H1 (cell line): Measurements from ENCODE around the gene LRRC4C. TPM values are rescaled to one million over a fixed set of nuclear protein-coding genes. Genes with fewer than 3 reads are reported as not detected.

Experiments used
- CTCF ChIA-PET: fragments of 300-600 bp; sonication (Branson Sonifier 250); formaldehyde crosslinking; loops from one replicate; lab custom pipeline; 2021; ENCODE audit not compliant: partially characterized antibody; lab: Charles Lee
- POLR2A ChIA-PET: fragments of 300-600 bp; sonication (Branson Sonifier 250); formaldehyde crosslinking; loops from one replicate; lab custom pipeline; 2021; ENCODE audit warnings: inconsistent platforms; ENCODE audit not compliant: partially characterized antibody; lab: Charles Lee
- DNase-seq, 2 experiments: peaks; one replicate each; pipeline versions ENCODE4 v3.0.0 to v3.0.0-alpha.2; 2010 to 2022; ENCODE audit warnings: low spot score in 2 of 2, low read depth in 1 of 2, mixed read lengths in 1 of 2
- FAIRE-seq: peaks from 2 replicates; lab custom pipeline; 2011; peaks lifted over from hg19 to GRCh38; lab: Jason Lieb, UNC
- H2AFZ ChIP-seq: 2 replicates; pipeline ENCODE4 v1.8.1; 2012; ENCODE audit warnings: low read length, inconsistent platforms
- H2AK5ac ChIP-seq: 2 replicates; pipeline ENCODE4 v1.6.1; 2013; ENCODE audit warnings: low read depth, low read length
- H2BK120ac ChIP-seq: replicated peaks from 2 replicates; pipeline ENCODE3; 2013; ENCODE audit warnings: low read depth, low read length, inconsistent platforms
- H2BK12ac ChIP-seq: 2 replicates; pipeline ENCODE4 v1.6.1; 2013; ENCODE audit warnings: low read depth, low read length
- H2BK15ac ChIP-seq: 2 replicates; pipeline ENCODE4 v1.6.1; 2013; ENCODE audit warnings: low read length
- H2BK20ac ChIP-seq: 2 replicates; pipeline ENCODE4 v1.6.1; 2013; ENCODE audit warnings: low read length
- H2BK5ac ChIP-seq: 2 replicates; pipeline ENCODE4 v1.6.1; 2013; ENCODE audit warnings: low read depth, low read length
- H3K14ac ChIP-seq: 2 replicates; pipeline ENCODE4 v1.6.1; 2013; ENCODE audit warnings: inconsistent platforms; ENCODE audit not compliant: insufficient read length
- H3K18ac ChIP-seq: 2 replicates; pipeline ENCODE4 v1.6.1; 2013; ENCODE audit warnings: low read length; ENCODE audit errors: extremely low read depth
- H3K23ac ChIP-seq: 2 replicates; pipeline ENCODE4 v1.6.1; 2013; ENCODE audit warnings: inconsistent platforms; ENCODE audit not compliant: insufficient read length
- H3K23me2 ChIP-seq: 2 replicates; pipeline ENCODE4 v1.6.1; 2013; ENCODE audit warnings: low read depth, low read length
- H3K27ac ChIP-seq: 2 replicates; pipeline ENCODE4 v1.6.1; 2011; ENCODE audit warnings: low read depth, low read length, inconsistent platforms
- H3K27me3 ChIP-seq, 4 experiments: replicated peaks in 1 of 4; 1 replicate in 1 of 4; 2 replicates in 3 of 4; pipeline versions ENCODE4 v1.6.1 to v1.8.1; 2011 to 2013; ENCODE audit warnings: low read length in 3 of 4, mild to moderate bottlenecking in 3 of 4, inconsistent platforms in 2 of 4, mixed read lengths in 2 of 4, moderate library complexity in 1 of 4; ENCODE audit not compliant: control insufficient read depth in 3 of 4, insufficient read depth in 3 of 4; ENCODE audit errors: extremely low read depth in 1 of 4
- H3K36me3 ChIP-seq, 4 experiments: 2 replicates each; pipeline versions ENCODE4 v1.6.1 to v1.8.1; 2011 to 2013; ENCODE audit warnings: mild to moderate bottlenecking in 4 of 4, low read length in 3 of 4, moderate library complexity in 2 of 4, control low read depth in 1 of 4, inconsistent platforms in 1 of 4; ENCODE audit not compliant: insufficient read depth in 4 of 4, control insufficient read depth in 2 of 4
- H3K4ac ChIP-seq: replicated peaks from 2 replicates; pipeline ENCODE3; 2013; ENCODE audit warnings: low read length, low read depth, mixed read lengths, inconsistent platforms; ENCODE audit not compliant: insufficient read length
- H3K4me1 ChIP-seq, 4 experiments: replicated peaks in 1 of 4; 1 replicate in 1 of 4; 2 replicates in 3 of 4; pipeline versions ENCODE4 v1.6.1 to v1.8.1; 2011 to 2013; ENCODE audit warnings: low read length in 3 of 4, inconsistent platforms in 2 of 4, mixed read lengths in 1 of 4; ENCODE audit not compliant: insufficient read depth in 4 of 4, control insufficient read depth in 3 of 4
- H3K4me2 ChIP-seq, 2 experiments: 2 replicates each; pipeline versions ENCODE4 v1.6.1 to v1.8.1; 2011 to 2013; ENCODE audit warnings: low read depth in 2 of 2, low read length in 2 of 2, control low read depth in 1 of 2, inconsistent platforms in 1 of 2, mild to moderate bottlenecking in 1 of 2; ENCODE audit not compliant: insufficient read depth in 1 of 2
- H3K4me3 ChIP-seq, 4 experiments: fragments of 200-600, 300-600 bp in 1 of 4; sonication (generic), shearing (Covaris generic), sonication (Bioruptor Twin) in 1 of 4; 2 replicates each; pipeline versions ENCODE4 v1.5.1 to v1.8.1; 2011 to 2016; ENCODE audit warnings: low read length in 4 of 4, low read depth in 3 of 4, control low read depth in 2 of 4, inconsistent platforms in 2 of 4, mild to moderate bottlenecking in 2 of 4, mixed read lengths in 1 of 4, moderate library complexity in 1 of 4; ENCODE audit not compliant: insufficient read depth in 2 of 4; ENCODE audit errors: extremely low read depth in 1 of 4
- H3K56ac ChIP-seq: replicated peaks from 2 replicates; pipeline ENCODE3; 2013; ENCODE audit warnings: low read depth, mild to moderate bottlenecking, mixed read lengths, low read length, inconsistent platforms; ENCODE audit not compliant: insufficient read length
- H3K79me1 ChIP-seq: 2 replicates; pipeline ENCODE4 v1.6.1; 2013; ENCODE audit warnings: low read depth, low read length, control low read depth
- H3K79me2 ChIP-seq, 2 experiments: 2 replicates each; pipeline versions ENCODE4 v1.6.1 to v1.8.1; 2012 to 2013; ENCODE audit warnings: low read length in 2 of 2, mild to moderate bottlenecking in 2 of 2, inconsistent platforms in 1 of 2; ENCODE audit not compliant: insufficient read depth in 2 of 2, control insufficient read depth in 1 of 2
- H3K9ac ChIP-seq, 4 experiments: replicated peaks in 1 of 4; 1 replicate in 1 of 4; 2 replicates in 3 of 4; pipeline versions ENCODE4 v1.6.1 to v1.8.1; 2011 to 2013; ENCODE audit warnings: low read depth in 3 of 4, low read length in 3 of 4, control low read depth in 2 of 4, mild to moderate bottlenecking in 2 of 4, moderate library complexity in 2 of 4, inconsistent platforms in 1 of 4; ENCODE audit errors: extremely low read depth in 1 of 4
- H3K9me3 ChIP-seq, 2 experiments: 2 replicates each; pipeline versions ENCODE4 v1.6.1 to v1.8.1; 2012 to 2013; ENCODE audit warnings: mild to moderate bottlenecking in 2 of 2, moderate library complexity in 2 of 2, control low read depth in 1 of 2, inconsistent platforms in 1 of 2, low read depth in 1 of 2, low read length in 1 of 2, mixed read lengths in 1 of 2; ENCODE audit not compliant: insufficient read depth in 2 of 2
- H4K20me1 ChIP-seq, 2 experiments: replicated peaks in 1 of 2; 2 replicates each; pipeline versions ENCODE3 to v1.8.1; 2011 to 2013; ENCODE audit warnings: inconsistent platforms in 2 of 2, low read length in 2 of 2, mild to moderate bottlenecking in 1 of 2; ENCODE audit not compliant: insufficient read depth in 2 of 2, control insufficient read depth in 1 of 2
- H4K5ac ChIP-seq: 2 replicates; pipeline ENCODE4 v1.6.1; 2013; ENCODE audit warnings: low read length, low read depth, mixed read lengths, inconsistent platforms; ENCODE audit not compliant: insufficient read length
- H4K8ac ChIP-seq: 2 replicates; pipeline ENCODE4 v1.8.0; 2013; ENCODE audit warnings: mild to moderate bottlenecking, moderate library complexity, low read length, inconsistent platforms; ENCODE audit not compliant: insufficient read depth; ENCODE audit errors: extremely low read depth
- H4K91ac ChIP-seq: replicated peaks from 2 replicates; pipeline ENCODE3; 2013; ENCODE audit warnings: low read length, mixed read lengths, inconsistent platforms; ENCODE audit not compliant: insufficient read length
- ATF2 ChIP-seq: IDR thresholded peaks from 2 replicates; pipeline ENCODE4 v1.6.1; 2012; ENCODE audit warnings: low read length, inconsistent platforms
- BACH1 ChIP-seq: IDR thresholded peaks from 2 replicates; pipeline ENCODE4 v1.6.1; 2012; ENCODE audit warnings: low read length, improper control_type of control experiment
- CBX5 ChIP-seq: fragments of 300-800, 300-1000 bp; sonication (generic); IDR thresholded peaks from 2 replicates; pipeline ENCODE4 v1.7.1; 2016; ENCODE audit warnings: antibody characterized with exemption, low read length, low read depth
- CREB1 ChIP-seq: IDR thresholded peaks from 2 replicates; pipeline ENCODE4 v1.6.1; 2012; ENCODE audit warnings: inconsistent platforms
- CTBP2 ChIP-seq: IDR thresholded peaks from 2 replicates; pipeline ENCODE4 v1.7.0; 2011; ENCODE audit warnings: borderline replicate concordance, mild to moderate bottlenecking, moderate library complexity, mixed read lengths, low read length; ENCODE audit not compliant: insufficient read depth, insufficient read length
- EGR1 ChIP-seq: IDR thresholded peaks from 2 replicates; pipeline ENCODE4 v1.6.1; 2011; ENCODE audit warnings: low read depth, low read length, borderline replicate concordance
- KDM4A ChIP-seq: IDR thresholded peaks from one replicate; pipeline ENCODE4 v1.7.1; 2012; ENCODE audit warnings: low read depth, mild to moderate bottlenecking, moderate library complexity, low read length, inconsistent platforms; ENCODE audit not compliant: severe bottlenecking
- MAX ChIP-seq: IDR thresholded peaks from 2 replicates; pipeline ENCODE4 v1.6.1; 2012; ENCODE audit warnings: inconsistent platforms
- NRF1 ChIP-seq: IDR thresholded peaks from 2 replicates; pipeline ENCODE4 v1.6.1; 2011; ENCODE audit warnings: mild to moderate bottlenecking, low read depth, low read length, improper control_type of control experiment
- RNF2 ChIP-seq: fragments of 200-900, 300-1000 bp; sonication (generic); IDR thresholded peaks from 2 replicates; pipeline ENCODE4 v1.7.1; 2016; ENCODE audit warnings: borderline replicate concordance, low read depth, mild to moderate bottlenecking, antibody characterized with exemption, low read length; ENCODE audit not compliant: poor library complexity, severe bottlenecking; ENCODE audit errors: missing control alignments
- SAP30 ChIP-seq: fragments of 300-600 bp; sonication (generic); IDR thresholded peaks from 2 replicates; pipeline ENCODE4 v1.7.1; 2012; ENCODE audit warnings: low read length, moderate library complexity, mild to moderate bottlenecking, inconsistent platforms; ENCODE audit not compliant: insufficient read depth, insufficient replicate concordance
- SP2 ChIP-seq: IDR thresholded peaks from 2 replicates; pipeline ENCODE4 v1.6.1; 2012; ENCODE audit warnings: mild to moderate bottlenecking, low read length, inconsistent platforms
- TCF12 ChIP-seq: IDR thresholded peaks from 2 replicates; pipeline ENCODE4 v1.6.1; 2011; ENCODE audit warnings: low read depth, mild to moderate bottlenecking, low read length
- WGBS, 2 experiments: shearing (Covaris generic) in 1 of 2; methylation state at CpG; one replicate each; pipeline versions ENCODE4 v1.1.6 to v1.1.7; 2013 to 2015; ENCODE audit warnings: low lambda C conversion rate in 2 of 2, mixed read lengths in 2 of 2, inconsistent platforms in 1 of 2, low coverage in 1 of 2, missing lambda C conversion rate in 1 of 2; ENCODE audit not compliant: insufficient replicate concordance in 2 of 2, insufficient coverage in 1 of 2, insufficient read length in 1 of 2; ENCODE audit errors: extremely low coverage in 1 of 2, missing lambda C conversion rate in 1 of 2; 5-methylcytosine and 5-hydroxymethylcytosine counted together
- polyA plus RNA-seq, 7 experiments: library from polyadenylated mRNA; depleted of rRNA in 3 of 7; stranded (reverse) in 5 of 7; unstranded in 2 of 7; fragments of >200 nt in 5 of 7; fragments of 200-250 nt in 2 of 7; gene quantifications; 1 replicate in 5 of 7; 2 replicates in 1 of 7; 4 replicates in 1 of 7; pipeline versions ENCODE4 v1.2.1 to v1.2.3, GENCODE V29; 2011 to 2013; ENCODE audit warnings: missing spikeins in 2 of 7, mixed read lengths in 2 of 7
- total RNA-seq: library from RNA; stranded (reverse); fragmentation: NEBNext Ultra II Directional; extraction: Animal tissue kit (Norgen Biotek cat#: 25700); gene quantifications from 2 replicates; pipeline ENCODE4 v1.2.1, GENCODE V29; 2021

Gene LRRC4C
- total and polyA plus RNA-seq, 2 of the 8 experiments (the other 6 are each of a cell fraction or from before 2014, with no cell fraction given), result 0.23 to 2.2 TPM

- Histone ChIP-seq H2BK5ac (no peak overlapping the region), H2BK120ac (no peak overlapping the region), H2AK5ac (no peak overlapping the region), H2BK15ac (no peak overlapping the region), H2BK12ac (no peak overlapping the region), H4K91ac (no peak overlapping the region), H3K14ac (no peak overlapping the region), H4K5ac (no peak overlapping the region), H3K27ac (no peak overlapping the region), H3K79me1 (no peaks in the 10 kb centered on the region), H3K56ac (no peak overlapping the region), H3K9me3 (no peaks in the 10 kb centered on the region), H3K18ac (no peak overlapping the region), H3K36me3 (no peaks in the 10 kb centered on the region), H3K23ac (no peak overlapping the region), H3K4me1 (no peaks in the 10 kb centered on the region), H3K27me3 (no peaks in the 10 kb centered on the region), H2AFZ (no peak overlapping the region), H3K4ac (no peak overlapping the region), H3K4me2 (no peak overlapping the region), H3K79me2 (no peaks in the 10 kb centered on the region), H3K23me2 (no peaks in the 10 kb centered on the region), H2BK20ac (no peak overlapping the region), H3K4me3 (no peak overlapping the region), H4K8ac (no peak overlapping the region), H4K20me1 (no peaks in the 10 kb centered on the region), H3K9ac (no peak overlapping the region)
- ChIA-PET POLR2A (no interaction called here), CTCF (no interaction called here)
- 90% methylated on average over 4 of the region's 4 CpGs; no CpG with 5 or more reads in 1 of the 2 experiments for WGBS, 2 experiments
- FAIRE-seq, result no peak
- no peak for DNase-seq
- TF ChIP-seq TCF12 (no peak), SAP30 (no peak), KDM4A (no peak), RNF2 (no peak), CTBP2 (no peak), BACH1 (no peak), ATF2 (no peak), MAX (no peak), EGR1 (no peak), CREB1 (no peak), SP2 (no peak), NRF1 (no peak), CBX5 (no peak)
Measured at GRCh38 chr11:41102471-41102870, 357.0 kb downstream of the LRRC4C start.
